DMS79 treated with DMSO at 0.1 percent for 48 hours (cell line): ENCODE data around the gene ACOT7.
"Not testable (repeated sequence)": the region's sequence is repeated elsewhere in the genome, so short reads cannot be mapped to it uniquely, and the experiment has no call there.

Experiments used
- DNase-seq: peaks from one replicate; lab custom pipeline; 2025; lab: John Stamatoyannopoulos, UW

Gene ACOT7, protein sequence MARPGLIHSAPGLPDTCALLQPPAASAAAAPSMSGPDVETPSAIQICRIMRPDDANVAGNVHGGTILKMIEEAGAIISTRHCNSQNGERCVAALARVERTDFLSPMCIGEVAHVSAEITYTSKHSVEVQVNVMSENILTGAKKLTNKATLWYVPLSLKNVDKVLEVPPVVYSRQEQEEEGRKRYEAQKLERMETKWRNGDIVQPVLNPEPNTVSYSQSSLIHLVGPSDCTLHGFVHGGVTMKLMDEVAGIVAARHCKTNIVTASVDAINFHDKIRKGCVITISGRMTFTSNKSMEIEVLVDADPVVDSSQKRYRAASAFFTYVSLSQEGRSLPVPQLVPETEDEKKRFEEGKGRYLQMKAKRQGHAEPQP

GRCh38 chr1:6393400-6394187 lies at the start of gene ACOT7:
TSS of gene ACOT7 (minus strand) at chr1:6393767. CDS start at chr1:6393399, 368 bp downstream.
- peak; percentile 90 for DNase-seq

- DNase-seq, result no peak
Measured at GRCh38 chr1:6441586-6441985, 48.0 kb upstream of the ACOT7 start.

DNA sequence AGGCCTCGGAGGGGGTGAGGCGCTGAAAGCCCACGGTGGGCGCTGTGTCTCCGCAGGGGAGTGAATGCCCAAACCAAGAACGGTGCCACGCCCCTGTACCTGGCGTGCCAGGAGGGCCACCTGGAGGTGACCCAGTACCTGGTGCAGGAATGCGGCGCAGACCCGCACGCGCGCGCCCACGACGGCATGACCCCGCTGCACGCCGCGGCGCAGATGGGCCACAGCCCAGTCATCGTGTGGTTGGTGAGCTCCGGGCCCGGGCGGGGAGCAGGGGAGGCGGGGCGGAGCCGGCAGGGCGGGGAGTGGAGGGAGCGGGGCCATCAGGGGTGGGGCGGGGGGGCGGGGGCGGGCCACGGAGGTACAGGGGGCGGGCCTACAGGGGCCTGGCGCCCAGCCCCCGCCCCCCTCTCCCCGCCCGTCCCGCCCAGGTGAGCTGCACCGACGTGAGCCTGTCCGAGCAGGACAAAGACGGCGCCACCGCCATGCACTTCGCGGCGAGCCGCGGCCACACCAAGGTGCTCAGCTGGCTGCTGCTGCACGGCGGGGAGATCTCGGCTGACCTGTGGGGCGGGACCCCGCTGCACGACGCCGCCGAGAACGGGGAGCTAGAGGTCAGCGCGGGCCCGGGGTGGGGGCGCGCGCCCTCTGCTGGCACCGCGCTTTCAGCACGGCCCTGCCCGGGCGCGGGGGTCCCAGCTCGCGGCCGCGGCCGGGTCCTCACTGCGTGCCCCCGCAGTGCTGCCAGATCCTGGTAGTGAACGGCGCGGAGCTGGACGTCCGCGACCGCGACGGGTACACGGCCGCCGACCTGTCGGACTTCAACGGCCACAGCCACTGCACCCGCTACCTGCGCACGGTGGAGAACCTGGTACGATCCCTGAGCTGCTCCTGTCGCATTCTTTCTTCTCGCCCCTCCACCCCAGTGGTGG lies 46.9 kb upstream of the ACOT7 start:
- DNase-seq, result no peak

- peak; percentile 76 for DNase-seq
Measured at GRCh38 chr1:6438047-6438525, 44.5 kb upstream of the ACOT7 start.

GRCh38 chr1:6437012-6437700 lies 43.6 kb upstream of the ACOT7 start:
- DNase-seq, result peak; percentile 16

DNA sequence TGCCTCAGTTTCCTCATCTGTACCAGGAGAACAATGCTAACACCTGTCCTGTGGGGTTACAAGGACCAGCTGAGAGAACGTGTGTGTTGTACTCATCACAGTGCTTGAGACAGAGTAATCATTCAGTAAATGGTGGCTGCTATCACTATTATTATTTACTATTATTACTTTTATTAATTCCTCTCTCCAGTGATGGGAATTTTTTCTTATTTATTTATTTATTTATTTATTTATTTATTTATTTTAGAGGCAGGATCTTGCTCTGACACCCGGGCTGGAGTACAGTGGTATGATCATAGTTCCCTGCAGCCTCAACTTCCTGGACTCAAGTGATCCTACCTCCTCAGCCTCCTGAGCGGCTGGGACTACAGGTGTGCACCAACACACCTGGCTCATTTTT lies 42.7 kb upstream of the ACOT7 start:
- DNase-seq, result not testable (repeated sequence)

DNA sequence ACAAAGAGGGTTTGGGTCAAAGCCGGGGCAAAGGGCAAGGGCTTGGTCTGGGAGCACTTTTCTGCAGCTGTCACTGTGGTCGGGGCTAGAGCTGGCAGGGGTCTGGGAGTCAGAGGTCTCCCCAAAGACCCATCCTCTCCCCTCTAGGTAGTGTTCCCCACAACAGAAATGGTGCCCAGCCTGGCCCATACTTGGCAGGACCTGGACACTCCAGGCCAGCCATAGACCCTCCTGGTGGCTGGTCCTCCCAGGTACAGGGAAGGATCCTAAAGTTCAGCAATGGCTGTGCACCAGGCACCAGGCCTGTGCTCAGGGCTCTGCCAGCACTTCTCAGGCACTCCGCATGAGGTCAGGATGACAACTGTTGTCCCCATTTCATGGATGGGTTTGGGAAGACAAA lies 42.0 kb upstream of the ACOT7 start:
- DNase-seq, result no peak

DNA sequence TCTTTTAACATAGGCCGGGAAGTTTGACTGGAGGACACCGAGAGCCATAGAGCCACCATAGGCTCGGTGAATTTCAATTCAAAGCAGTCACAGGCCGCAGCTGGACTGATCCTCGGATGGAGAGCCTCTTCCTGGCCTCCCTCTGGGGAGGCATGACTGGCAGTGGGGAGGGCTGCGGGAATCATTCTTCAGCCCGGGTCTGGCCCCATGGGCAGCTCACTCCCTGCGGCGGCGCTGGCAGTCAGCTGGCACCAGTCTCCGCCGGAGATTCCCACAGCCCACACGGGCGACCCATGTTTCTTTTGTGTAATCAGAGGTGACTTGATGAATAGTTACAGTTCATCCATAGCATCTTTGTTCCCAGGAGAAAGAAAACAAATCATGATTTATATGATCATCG lies 41.6 kb upstream of the ACOT7 start:
- DNase-seq, result no peak

- no peak for DNase-seq
Measured at GRCh38 chr1:6434186-6434585, 40.6 kb upstream of the ACOT7 start.

DNA sequence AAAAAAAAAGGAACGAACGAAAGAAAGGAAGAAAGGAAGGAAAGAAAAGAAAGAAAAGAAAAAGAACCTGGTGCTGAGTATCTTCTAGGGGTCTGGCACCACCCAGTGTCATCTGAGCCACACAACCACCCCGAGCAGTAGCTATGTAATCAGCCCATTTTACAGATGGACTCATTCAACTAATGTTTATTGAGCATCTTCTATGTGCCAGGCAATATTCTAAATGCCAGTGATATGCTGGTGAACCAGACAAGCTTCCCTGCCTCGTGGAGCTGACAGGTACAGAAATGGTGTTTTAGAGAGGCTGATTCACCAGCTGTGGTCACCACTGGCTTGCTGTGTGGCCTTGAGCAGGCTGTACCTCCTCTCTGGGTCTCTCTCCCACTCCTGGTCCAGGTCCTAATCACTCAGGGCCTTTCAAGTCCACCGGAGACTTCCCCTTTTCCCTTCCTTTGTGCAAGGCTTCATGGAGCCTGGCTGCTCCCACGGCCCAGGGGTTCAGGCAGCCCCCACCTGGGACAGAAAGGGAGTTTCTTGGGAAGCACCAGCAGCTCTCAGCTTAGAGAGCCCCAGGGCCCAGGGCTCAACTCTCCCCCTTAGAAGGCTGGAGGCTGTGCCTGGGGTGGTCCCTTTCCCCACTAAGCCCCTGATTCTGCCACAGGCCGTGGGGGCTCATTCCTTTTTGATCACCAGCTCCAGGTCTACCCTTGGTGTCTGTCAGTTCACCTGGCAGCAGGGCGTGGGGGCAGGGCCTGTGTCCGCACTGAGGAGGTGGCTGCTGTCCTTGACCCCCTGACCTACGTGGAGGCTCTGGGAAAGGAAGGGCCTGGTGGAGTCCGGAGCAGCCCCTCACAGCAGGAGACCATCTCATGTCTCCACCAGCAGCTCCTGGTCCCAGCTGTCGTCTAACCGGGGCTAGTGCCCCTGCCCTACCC lies 38.3 kb upstream of the ACOT7 start:
- DNase-seq, result not testable (repeated sequence)

DNA sequence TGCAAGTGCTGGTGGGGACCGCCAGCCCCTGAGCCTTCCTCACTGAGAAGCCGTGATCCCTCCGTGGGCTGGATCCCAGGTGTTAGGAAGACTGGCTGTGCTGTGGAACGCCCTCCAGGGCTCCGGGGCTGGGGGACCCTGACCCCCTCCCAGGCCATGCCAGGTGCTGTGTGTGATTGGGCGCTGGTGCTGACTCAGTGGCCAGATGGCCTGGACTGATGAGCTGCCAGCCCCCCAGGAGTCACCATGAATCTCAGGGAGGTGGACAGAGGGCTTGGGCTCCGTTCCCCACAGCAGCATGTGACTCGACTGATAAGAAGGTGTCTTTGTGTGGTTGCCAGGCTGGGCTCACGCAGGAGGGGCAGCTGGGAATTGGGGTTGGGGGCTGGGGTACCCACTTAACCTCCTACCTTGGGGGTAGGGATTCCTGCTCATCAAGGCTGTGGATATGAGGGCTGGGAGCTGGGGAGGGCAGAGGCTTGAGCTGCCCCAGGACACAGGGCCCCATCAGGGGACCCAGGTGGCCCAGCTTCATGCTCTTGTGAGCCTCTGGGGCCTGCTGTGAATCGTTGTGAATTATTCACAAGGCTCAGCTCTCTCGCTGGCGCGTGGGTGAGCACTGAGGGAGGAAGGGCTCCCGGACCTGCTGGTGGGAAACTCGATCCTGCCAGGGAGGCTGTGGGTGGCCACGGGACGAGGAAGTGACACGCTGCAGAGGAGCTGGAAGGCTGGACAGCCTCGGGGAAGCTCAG lies 36.3 kb upstream of the ACOT7 start:
- not testable (repeated sequence) for DNase-seq

DNA sequence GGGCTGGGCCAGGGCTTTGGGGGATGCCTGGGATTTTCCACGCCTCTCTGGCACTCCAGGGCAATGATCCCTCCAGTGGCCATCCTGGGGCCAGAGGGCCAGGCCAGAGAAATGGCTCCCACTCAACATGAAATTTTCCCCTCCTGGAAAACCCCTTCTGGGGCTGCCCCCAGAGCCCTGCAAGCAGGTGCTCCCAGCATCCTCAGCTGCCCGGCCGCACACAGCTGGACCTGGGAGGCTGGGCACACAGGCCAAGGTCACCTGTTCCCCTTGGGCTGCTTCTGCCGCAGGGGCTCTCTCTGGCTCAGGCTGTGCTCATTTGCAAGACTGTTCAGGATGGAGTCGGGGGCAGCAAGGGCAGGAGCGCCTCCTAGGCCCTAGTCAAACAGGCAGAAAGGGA lies 34.9 kb upstream of the ACOT7 start:
- DNase-seq, result not testable (repeated sequence)

DNA sequence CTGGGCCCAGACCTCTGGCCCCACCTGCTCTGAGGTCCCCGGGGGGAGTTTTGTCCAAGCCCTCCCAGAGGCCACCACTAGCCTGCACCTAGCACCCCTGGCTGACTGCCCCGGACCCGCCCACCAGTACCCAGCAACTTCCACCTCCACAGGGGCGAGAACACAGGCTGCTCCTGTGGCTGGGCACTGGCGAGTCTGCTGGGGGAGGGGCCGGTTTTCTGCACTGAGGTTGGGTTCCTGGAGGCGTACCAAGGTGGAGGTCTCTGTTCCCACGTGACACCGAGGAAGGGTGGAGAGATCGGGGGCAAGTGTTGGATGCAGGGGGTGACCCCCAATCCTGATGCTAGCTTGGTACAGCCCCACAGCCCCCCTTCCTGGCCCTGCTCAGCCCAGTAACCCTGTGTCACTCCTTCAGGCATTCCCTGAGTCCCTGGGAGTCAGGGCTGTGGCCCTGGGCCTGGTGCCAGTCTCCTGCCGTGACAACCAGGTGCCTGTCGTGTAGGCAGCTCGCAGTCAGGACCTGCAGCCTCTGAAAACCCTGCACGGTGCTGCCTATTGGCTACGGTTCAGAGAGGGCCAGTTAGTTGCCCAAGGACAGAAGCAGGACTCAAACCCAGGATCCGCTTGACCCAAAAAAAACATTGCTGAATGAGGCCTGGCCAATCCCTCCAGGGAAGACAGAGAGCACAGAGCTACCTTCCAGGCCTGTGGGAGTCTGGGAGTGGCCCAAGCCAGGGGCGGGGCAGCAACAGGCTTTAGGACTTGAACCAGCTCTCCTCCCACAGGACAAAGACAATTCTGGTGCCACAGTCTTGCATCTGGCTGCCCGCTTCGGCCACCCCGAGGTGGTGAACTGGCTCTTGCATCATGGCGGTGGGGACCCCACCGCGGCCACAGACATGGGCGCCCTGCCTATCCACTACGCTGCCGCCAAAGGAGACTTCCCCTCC lies 34.1 kb upstream of the ACOT7 start:
- peak; percentile 84 for DNase-seq

DNA sequence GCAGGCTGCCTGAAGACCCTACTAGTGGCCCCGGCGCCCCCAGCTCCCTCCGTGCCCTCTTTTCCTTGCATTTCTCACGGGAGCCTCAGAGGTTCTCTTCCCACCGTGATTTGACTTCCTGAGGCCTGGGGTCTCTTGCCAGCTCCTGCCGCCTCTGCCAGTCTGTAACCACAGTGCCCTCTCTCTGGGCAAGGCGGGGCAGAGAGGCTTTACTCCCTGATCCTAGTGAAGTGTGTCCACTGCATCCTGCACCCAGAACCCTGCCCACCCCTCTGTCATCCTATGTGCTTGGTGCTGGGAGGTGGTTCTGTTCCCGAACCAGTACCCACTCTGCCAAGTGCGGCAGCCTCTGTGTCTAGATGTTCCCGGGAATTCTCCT lies 33.4 kb upstream of the ACOT7 start:
- DNase-seq, result no peak

DNA sequence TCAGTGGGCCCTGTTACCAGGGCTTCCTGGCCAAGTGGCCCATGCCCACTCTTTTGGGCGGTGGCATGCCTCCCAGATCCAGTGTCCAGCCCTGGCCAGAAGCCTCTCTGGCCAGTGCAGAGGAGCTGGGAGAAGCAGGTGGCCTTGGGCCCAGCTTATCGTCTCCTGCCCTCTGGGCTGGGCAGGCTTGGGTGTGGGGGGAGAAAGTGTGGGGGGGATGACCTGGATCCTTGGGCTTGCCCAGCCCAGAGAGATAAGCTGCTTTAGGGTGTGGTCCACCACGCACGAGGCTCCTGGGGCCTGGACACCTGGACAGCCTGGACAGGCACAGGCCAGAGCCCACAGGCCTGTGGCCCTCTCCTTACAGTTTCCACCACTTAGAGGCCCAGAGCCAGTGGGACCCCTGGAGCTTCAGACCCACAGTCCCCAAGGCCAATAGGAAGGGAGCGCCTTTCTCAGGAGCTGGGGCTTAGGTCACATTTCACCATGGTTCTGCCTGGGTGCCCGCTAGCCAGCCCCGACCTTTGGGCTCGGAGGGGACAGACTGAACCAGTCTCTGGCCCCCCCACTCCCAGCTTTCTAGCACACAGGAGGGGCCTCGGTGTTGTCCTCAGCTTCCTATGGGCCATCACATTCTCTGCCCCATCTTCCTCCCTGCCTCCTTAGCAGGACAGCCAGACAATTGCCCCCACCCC lies 32.9 kb upstream of the ACOT7 start:
- DNase-seq, result no peak

GRCh38 chr1:6425658-6426057 lies 32.1 kb upstream of the ACOT7 start:
- no peak for DNase-seq

GRCh38 chr1:6424619-6425593 lies 31.3 kb upstream of the ACOT7 start, which contains the start of gene ESPN:
TSS of gene ESPN (plus strand) at chr1:6424776. CDS start at chr1:6424956, 180 bp downstream.
- no peak for DNase-seq
